Tibial nerve (tissue), 4 donors: Measurements from ENCODE around the gene CSRP3.

Experiments
- EP300 ChIP-seq, 2 donors: sonication (generic); formaldehyde crosslinking; IDR thresholded peaks; one replicate each; pipeline ENCODE4 v1.6.1; 2017; ENCODE audit warnings: antibody characterized with exemption in 2 of 2, mild to moderate bottlenecking in 1 of 2
- POLR2A ChIP-seq, 2 donors: fragments of 450-650 bp; IDR thresholded peaks; one replicate each; pipeline ENCODE4 v1.6.1; 2017; ENCODE audit warnings: antibody characterized with exemption in 2 of 2, mild to moderate bottlenecking in 2 of 2, moderate library complexity in 2 of 2
- TF ChIP-seq, protein P1 (sequence below), 5 experiments: fragments of 200-600 bp in 3 of 5; fragments of 450-650 bp in 2 of 5; sonication (generic) in 3 of 5; IDR thresholded peaks; one replicate each; pipeline ENCODE4 v1.5.1; 2016 to 2019; ENCODE audit warnings: antibody characterized with exemption in 5 of 5, mild to moderate bottlenecking in 3 of 5, moderate library complexity in 2 of 5

DNA sequence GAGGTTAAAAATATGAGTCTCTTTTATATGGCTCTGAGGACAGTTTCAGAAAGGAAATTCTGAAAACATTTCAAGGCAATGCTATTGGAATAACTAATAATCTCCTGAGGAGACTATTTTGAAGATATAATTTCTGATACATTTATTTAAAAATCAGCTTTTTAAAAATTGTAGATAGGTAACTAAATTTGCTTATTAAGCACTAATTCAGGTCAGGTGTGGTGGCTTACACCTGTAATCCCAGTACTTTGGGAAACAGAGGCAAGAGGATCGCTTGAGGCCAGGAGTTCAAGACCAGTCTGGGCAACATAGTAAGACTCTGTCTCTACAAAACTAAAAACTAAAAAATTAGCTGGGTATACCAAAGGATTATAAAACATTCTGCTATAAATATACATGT lies 67.8 kb downstream of the CSRP3 start:
- TF ChIP-seq, protein P1, sequence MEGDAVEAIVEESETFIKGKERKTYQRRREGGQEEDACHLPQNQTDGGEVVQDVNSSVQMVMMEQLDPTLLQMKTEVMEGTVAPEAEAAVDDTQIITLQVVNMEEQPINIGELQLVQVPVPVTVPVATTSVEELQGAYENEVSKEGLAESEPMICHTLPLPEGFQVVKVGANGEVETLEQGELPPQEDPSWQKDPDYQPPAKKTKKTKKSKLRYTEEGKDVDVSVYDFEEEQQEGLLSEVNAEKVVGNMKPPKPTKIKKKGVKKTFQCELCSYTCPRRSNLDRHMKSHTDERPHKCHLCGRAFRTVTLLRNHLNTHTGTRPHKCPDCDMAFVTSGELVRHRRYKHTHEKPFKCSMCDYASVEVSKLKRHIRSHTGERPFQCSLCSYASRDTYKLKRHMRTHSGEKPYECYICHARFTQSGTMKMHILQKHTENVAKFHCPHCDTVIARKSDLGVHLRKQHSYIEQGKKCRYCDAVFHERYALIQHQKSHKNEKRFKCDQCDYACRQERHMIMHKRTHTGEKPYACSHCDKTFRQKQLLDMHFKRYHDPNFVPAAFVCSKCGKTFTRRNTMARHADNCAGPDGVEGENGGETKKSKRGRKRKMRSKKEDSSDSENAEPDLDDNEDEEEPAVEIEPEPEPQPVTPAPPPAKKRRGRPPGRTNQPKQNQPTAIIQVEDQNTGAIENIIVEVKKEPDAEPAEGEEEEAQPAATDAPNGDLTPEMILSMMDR (IDR thresholded peaks at IDR 0.05) = no peak
- TF ChIP-seq EP300 (IDR thresholded peaks at IDR 0.05) (no peak), POLR2A (IDR thresholded peaks at IDR 0.05) (no peak)
